Measurements from ENCODE around the gene SPOCK1. TPM values are rescaled to one million over a fixed set of nuclear protein-coding genes. Genes with fewer than 3 reads are reported as not detected.

SPOCK1 gene
- 70.7 TPM for total RNA-seq

GRCh38 chr5:137498736-137499505, at the start of gene SPOCK1:
Gene SPOCK1, minus strand, starts transcription at chr5:137499326.

Small RNA genes lying within 50 kb of the gene (small RNA-seq; reads per million reads assigned to genes)
- not detected for gene RNA5SP193 (ENCODE audit: low replicate concordance)

Other genes with a start within 250 kb of the SPOCK1 start
- 24.7 TPM for gene KLHL3, start 236.8 kb upstream of the SPOCK1 start, total RNA-seq

Data from parietal lobe (tissue), 2 donors.